ENCODE measurements around the gene SHC3. TPM values are rescaled to one million over a fixed set of nuclear protein-coding genes. Genes with fewer than 3 reads are reported as not detected.

The SHC3 gene
- total RNA-seq, 2 donors from 2014 or later: 5.7 to 6.9 TPM

DNA sequence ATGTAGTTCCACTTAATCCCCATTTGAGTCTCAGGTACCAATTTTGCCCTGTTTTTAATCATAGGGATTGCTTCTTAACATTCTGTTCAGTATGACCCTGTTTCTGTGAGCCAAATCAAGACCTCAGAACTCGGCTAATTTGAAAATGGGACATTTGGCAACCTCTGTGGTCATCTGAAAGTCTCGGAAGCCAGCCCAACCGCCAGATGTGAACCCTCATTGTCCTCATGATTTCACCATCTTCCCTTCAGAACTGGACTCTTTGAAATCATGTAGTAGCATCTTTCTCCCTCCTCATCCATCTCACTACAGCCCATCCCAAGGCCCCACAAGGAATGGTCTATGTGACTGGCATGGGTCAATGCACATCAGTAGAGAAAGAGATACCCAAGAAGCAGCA, 98.4 kb downstream of the SHC3 start:
- Histone ChIP-seq H3K27me3 (no peaks in the 10 kb centered on the region), H3K36me3 (replicated peaks in 1 of 2; ENCODE audit: insufficient read depth in 1 of 2, low read depth in 2 of 2) (no peaks in the 10 kb centered on the region), H3K27ac (peak overlapping the region in 1 of 4 donors; percentile 25), H3K4me1 (no peaks in the 10 kb centered on the region), H3K9me3 (peaks cover 0 to 5% (median 0%) of the 10 kb centered on the region in 3 donors), H3K4me3 (no peak overlapping the region)
- peak; percentile 35 for ATAC-seq
- WGBS, 2 donors: 83 to 85% methylated on average over 3 of the region's 3 CpGs
- intact Hi-C loops (cut with DNase I): no loop called here
- peak in 3 of 4 donors; percentile 19 to 23 (median 20) for DNase-seq
- TF ChIP-seq POLR2A (IDR thresholded peaks at IDR 0.05): no peak
- TF ChIP-seq, protein P1, sequence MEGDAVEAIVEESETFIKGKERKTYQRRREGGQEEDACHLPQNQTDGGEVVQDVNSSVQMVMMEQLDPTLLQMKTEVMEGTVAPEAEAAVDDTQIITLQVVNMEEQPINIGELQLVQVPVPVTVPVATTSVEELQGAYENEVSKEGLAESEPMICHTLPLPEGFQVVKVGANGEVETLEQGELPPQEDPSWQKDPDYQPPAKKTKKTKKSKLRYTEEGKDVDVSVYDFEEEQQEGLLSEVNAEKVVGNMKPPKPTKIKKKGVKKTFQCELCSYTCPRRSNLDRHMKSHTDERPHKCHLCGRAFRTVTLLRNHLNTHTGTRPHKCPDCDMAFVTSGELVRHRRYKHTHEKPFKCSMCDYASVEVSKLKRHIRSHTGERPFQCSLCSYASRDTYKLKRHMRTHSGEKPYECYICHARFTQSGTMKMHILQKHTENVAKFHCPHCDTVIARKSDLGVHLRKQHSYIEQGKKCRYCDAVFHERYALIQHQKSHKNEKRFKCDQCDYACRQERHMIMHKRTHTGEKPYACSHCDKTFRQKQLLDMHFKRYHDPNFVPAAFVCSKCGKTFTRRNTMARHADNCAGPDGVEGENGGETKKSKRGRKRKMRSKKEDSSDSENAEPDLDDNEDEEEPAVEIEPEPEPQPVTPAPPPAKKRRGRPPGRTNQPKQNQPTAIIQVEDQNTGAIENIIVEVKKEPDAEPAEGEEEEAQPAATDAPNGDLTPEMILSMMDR (IDR thresholded peaks at IDR 0.05): no peak

DNA sequence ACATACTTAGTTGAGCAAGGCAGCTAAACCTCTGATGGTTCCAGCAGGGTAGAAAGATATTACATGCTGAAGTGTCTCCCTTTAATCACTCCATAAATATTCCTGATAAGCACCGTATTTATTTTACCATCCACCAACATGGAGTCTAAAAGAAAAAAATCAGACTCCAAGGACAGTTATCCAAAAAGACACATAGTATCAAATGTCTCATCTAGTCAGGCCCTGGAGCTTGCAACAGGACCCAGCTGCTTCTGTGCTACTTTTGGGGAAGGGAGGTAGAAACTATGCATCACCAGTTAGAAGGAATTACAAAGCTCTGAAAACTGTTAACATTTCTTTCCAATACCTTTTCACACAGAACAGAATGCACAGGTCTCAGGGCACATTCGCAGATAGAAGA, 99.2 kb downstream of the SHC3 start:
- no peak for TF ChIP-seq POLR2A (IDR thresholded peaks at IDR 0.05)
- TF ChIP-seq, protein P1 (IDR thresholded peaks at IDR 0.05): no peak
- 52 to 55% methylated on average over 2 of the region's 2 CpGs for WGBS, 2 donors
- no peak for DNase-seq
- Histone ChIP-seq H3K36me3 (replicated peaks in 1 of 2; ENCODE audit: insufficient read depth in 1 of 2, low read depth in 2 of 2) (no peaks in the 10 kb centered on the region), H3K4me3 (no peak overlapping the region), H3K27ac (no peak overlapping the region), H3K9me3 (peaks cover 0 to 5% (median 0%) of the 10 kb centered on the region in 3 donors), H3K27me3 (no peaks in the 10 kb centered on the region), H3K4me1 (no peaks in the 10 kb centered on the region)
- intact Hi-C loops (cut with DNase I): no loop called here
- no peak for ATAC-seq

DNA sequence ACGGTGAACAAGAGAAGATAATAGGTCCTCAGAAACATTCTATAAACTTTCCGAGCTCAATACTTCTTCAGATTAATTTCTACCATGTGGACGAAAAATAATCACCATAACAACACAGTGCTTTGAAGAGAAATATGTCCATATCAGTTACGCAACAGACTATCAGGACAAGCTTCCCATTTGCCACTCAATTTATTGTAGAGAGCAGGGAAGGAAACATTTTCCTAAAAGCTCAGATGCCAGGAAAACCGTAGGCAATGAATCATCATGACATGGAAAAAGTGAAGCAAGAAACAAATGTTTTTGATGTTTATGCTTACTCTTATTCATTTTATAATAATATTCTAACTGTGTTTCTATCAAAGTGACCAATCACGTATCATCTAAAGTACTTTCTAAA, 99.8 kb downstream of the SHC3 start:
- no peak for ATAC-seq
- Histone ChIP-seq H3K4me3 (no peak overlapping the region), H3K27me3 (no peaks in the 10 kb centered on the region), H3K9me3 (peaks cover 0 to 5% (median 0%) of the 10 kb centered on the region in 3 donors), H3K27ac (no peak overlapping the region), H3K36me3 (replicated peaks in 1 of 2; ENCODE audit: insufficient read depth in 1 of 2, low read depth in 2 of 2) (no peaks in the 10 kb centered on the region), H3K4me1 (no peaks in the 10 kb centered on the region)
- TF ChIP-seq, protein P1 (IDR thresholded peaks at IDR 0.05): no peak
- TF ChIP-seq POLR2A (IDR thresholded peaks at IDR 0.05): no peak
- intact Hi-C loops (cut with DNase I): no loop called here
- WGBS, 2 donors: 56 to 63% methylated on average over 6 of the region's 6 CpGs
- no peak for DNase-seq

DNA sequence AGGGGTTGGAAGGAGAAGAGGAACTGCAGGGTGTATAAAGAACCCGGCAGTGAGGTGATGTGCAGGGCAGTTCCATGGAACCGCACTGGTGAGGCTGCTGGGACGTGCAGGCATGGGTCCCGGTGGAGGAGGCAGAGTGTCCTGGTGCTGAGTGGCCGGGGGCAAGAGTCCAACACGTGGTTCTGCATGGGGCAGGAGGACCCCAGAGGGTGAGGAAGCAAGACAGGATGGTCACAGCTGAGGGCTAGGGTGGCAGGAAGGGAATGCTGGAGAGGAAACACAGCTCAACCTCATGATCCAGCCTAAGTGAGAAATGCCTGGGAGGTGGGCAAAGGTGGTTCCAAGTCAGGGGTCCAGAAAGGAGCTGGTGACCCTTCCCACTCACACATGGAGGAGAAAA, 100.2 kb downstream of the SHC3 start:
- Histone ChIP-seq H3K27ac (no peak overlapping the region), H3K4me3 (no peak overlapping the region), H3K36me3 (replicated peaks in 1 of 2; ENCODE audit: insufficient read depth in 1 of 2, low read depth in 2 of 2) (no peaks in the 10 kb centered on the region), H3K4me1 (no peaks in the 10 kb centered on the region), H3K27me3 (no peaks in the 10 kb centered on the region), H3K9me3 (peaks cover 0 to 4% (median 0%) of the 10 kb centered on the region in 3 donors)
- DNase-seq (no peak), ATAC-seq (no peak)
- WGBS, 2 donors: 72 to 78% methylated on average over 6 of the region's 6 CpGs
- TF ChIP-seq, protein P1 (IDR thresholded peaks at IDR 0.05): no peak
- no peak for TF ChIP-seq POLR2A (IDR thresholded peaks at IDR 0.05)
- intact Hi-C loops (cut with DNase I): no loop called here

DNA sequence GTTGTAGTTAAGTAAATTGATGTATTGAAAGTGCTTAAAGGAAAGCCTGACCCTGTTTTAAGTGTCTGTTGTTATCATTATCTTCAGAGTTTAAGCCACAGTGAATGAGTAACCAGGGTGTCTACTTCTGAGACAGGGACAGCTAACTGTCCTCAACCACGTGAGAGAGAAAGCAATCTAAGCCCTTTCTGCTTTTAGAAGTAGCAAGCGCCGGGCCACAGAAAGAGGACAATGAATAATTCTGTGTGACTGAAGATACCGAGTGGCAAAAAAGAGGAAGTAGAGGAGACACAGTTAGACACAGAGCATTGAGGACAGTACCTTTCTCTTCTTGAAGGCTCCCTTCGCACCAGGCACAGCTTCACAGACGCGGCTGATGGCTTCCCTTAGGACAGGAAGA, 101.1 kb downstream of the SHC3 start:
- no peak for TF ChIP-seq POLR2A (IDR thresholded peaks at IDR 0.05)
- TF ChIP-seq, protein P1 (IDR thresholded peaks at IDR 0.05): no peak

More for the DNA sequence above, 101.1 kb downstream of the SHC3 start:
- no peak for ATAC-seq
- no peaks in the 10 kb centered on the region for H3K36me3 ChIP-seq (replicated peaks in 1 of 2; ENCODE audit: insufficient read depth in 1 of 2, low read depth in 2 of 2)
- 48 to 60% methylated on average over 7 of the region's 7 CpGs for WGBS, 2 donors
- H3K9me3 ChIP-seq: no peaks in the 10 kb centered on the region
- no peaks in the 10 kb centered on the region for H3K27me3 ChIP-seq
- H3K4me3 ChIP-seq: no peak overlapping the region
- no peaks in the 10 kb centered on the region for H3K4me1 ChIP-seq
- intact Hi-C loops (cut with DNase I): no loop called here
- no peak overlapping the region for H3K27ac ChIP-seq
- DNase-seq: no peak

Measured in body of pancreas (tissue), 4 donors.